Transverse colon (tissue), 4 donors: ENCODE results near the gene CCNDBP1. TPM values are rescaled to one million over a fixed set of nuclear protein-coding genes. Genes with fewer than 3 reads are reported as not detected.
"Not testable (repeated sequence)": the region's sequence is repeated elsewhere in the genome, so short reads cannot be mapped to it uniquely, and the experiment has no call there.

ENCODE experiments used
- DNase-seq: peaks from one replicate; pipeline ENCODE4 v3.0.0-alpha.2; 2019
- H3K27ac ChIP-seq, 4 donors: fragments of 200-600 bp; sonication (generic); 2 replicates each; pipeline ENCODE4 v1.5.1; 2016 to 2018; ENCODE audit warnings: inconsistent platforms in 4 of 4
- H3K27me3 ChIP-seq: fragments of 200-600 bp; sonication (generic); 2 replicates; pipeline ENCODE4 v1.5.1; 2017; ENCODE audit warnings: inconsistent platforms
- H3K36me3 ChIP-seq, 4 donors: fragments of 200-600 bp; sonication (generic); 2 replicates each; pipeline ENCODE4 v1.5.1; 2017 to 2019; ENCODE audit warnings: inconsistent platforms in 4 of 4
- H3K4me1 ChIP-seq, 4 donors: fragments of 200-600 bp; sonication (generic); 2 replicates each; pipeline ENCODE4 v1.5.1; 2017 to 2020; ENCODE audit warnings: inconsistent platforms in 4 of 4
- H3K4me3 ChIP-seq, 4 donors: fragments of 200-600 bp; sonication (generic); 1 replicate in 1 of 4; 2 replicates in 3 of 4; pipeline versions ENCODE4 v1.5.1 to v1.6.1; 2017 to 2019; ENCODE audit warnings: inconsistent platforms in 4 of 4
- H3K9me3 ChIP-seq, 2 donors: fragments of 200-600 bp; sonication (generic); 2 replicates each; pipeline ENCODE4 v1.5.1; 2017 to 2019; ENCODE audit warnings: inconsistent platforms in 2 of 2
- EP300 ChIP-seq: sonication (generic); formaldehyde crosslinking; IDR thresholded peaks from one replicate; pipeline ENCODE4 v1.6.1; 2017; ENCODE audit warnings: antibody characterized with exemption, low read depth
- POLR2A ChIP-seq: fragments of 450-650 bp; IDR thresholded peaks from one replicate; pipeline ENCODE4 v1.6.1; 2016; ENCODE audit warnings: antibody characterized with exemption, mild to moderate bottlenecking, moderate library complexity
- POLR2AphosphoS5 ChIP-seq, 3 donors: sonication (generic); formaldehyde crosslinking; IDR thresholded peaks; one replicate each; pipeline ENCODE4 v1.6.1; 2016; ENCODE audit warnings: antibody characterized with exemption in 3 of 3
- WGBS, 2 donors: methylation state at CpG; one replicate each; pipeline ENCODE4 v1.1.5; 2018; ENCODE audit warnings: low coverage in 1 of 2; 5-methylcytosine and 5-hydroxymethylcytosine counted together
- in situ Hi-C, 4 donors: fragments of 200-750 bp; cut with MboI; loops; one replicate each; pipeline versions ENCODE4 v1.15.0 to v1.15.1; 2017; ENCODE audit warnings: low sequenced_read_pairs in 3 of 4, low pct_ligation_motif_present in 1 of 4, low pct_unique_long_range_greater_than_20kb in 1 of 4
- intact Hi-C: fragments of 100-400 bp; cut with DNase I; formaldehyde crosslinking; loops from one replicate; pipeline ENCODE4 v1.15.1; 2023; ENCODE audit warnings: low total_unique reads
- total RNA-seq, 4 donors: library from RNA; depleted of rRNA; stranded (reverse); fragments of >200 nt; gene quantifications; one replicate each; pipeline ENCODE4 v1.1.0, GENCODE V29; 2016
- TF ChIP-seq, protein P1 (sequence below), 5 experiments: fragments of 200-600 bp in 3 of 5; fragments of 450-650 bp in 2 of 5; sonication (generic) in 3 of 5; IDR thresholded peaks; 1 replicate in 2 of 5; 2 replicates in 3 of 5; pipeline ENCODE4 v1.5.1; 2016 to 2017; ENCODE audit warnings: antibody characterized with exemption in 5 of 5, inconsistent platforms in 3 of 5, mild to moderate bottlenecking in 2 of 5, moderate library complexity in 1 of 5

The CCNDBP1 gene
- total RNA-seq, 4 donors from 2014 or later, result 20.7 to 120 (median 80.0) TPM

DNA sequence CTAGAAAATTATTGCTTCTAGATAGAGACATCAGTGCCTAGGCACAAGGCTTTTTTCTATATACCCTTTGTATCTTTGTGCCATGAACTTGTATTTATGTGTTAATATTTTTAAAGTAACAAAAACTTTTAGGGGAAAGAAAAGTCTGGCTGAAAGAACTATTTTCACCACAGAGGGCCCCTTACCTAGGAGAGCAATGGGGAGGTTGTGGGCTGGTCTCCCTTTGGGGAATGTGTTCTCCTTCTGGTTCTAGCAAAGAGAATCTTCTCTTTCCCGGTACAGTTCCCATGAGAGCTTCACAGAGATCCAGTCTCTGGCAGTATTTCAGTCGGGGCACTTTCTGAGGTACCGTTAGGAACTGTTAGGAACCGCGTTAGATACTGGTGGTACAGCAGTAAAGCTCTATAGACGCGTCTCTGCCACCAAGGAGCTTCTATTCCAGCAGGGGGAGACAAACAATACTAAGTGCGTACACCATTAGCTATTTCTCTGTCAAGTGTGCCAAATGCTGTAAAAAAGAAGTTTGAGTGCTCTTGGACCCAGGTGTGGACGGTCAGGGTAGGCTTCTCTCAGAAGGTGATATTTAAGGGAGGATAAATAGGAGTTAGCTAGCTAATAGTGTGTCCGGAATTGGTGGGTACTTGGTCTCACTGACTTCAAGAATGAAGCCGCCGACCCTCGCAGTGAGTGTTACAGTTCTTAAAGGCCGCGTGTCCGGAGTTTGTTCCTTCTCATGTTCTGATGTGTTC is 40.2 kb downstream of the CCNDBP1 start:
- Histone ChIP-seq H3K9me3 (no peaks in the 10 kb centered on the region), H3K27me3 (no peaks in the 10 kb centered on the region), H3K4me1 (no peaks in the 10 kb centered on the region), H3K36me3 (no peaks in the 10 kb centered on the region), H3K27ac (no peak overlapping the region), H3K4me3 (no peak overlapping the region)
- WGBS, 2 donors, result 18 to 40% methylated on average over 2 to 16 of the region's 16 CpGs
- no peak for TF ChIP-seq POLR2AphosphoS5 (IDR thresholded peaks at IDR 0.05)
- TF ChIP-seq, protein P1, sequence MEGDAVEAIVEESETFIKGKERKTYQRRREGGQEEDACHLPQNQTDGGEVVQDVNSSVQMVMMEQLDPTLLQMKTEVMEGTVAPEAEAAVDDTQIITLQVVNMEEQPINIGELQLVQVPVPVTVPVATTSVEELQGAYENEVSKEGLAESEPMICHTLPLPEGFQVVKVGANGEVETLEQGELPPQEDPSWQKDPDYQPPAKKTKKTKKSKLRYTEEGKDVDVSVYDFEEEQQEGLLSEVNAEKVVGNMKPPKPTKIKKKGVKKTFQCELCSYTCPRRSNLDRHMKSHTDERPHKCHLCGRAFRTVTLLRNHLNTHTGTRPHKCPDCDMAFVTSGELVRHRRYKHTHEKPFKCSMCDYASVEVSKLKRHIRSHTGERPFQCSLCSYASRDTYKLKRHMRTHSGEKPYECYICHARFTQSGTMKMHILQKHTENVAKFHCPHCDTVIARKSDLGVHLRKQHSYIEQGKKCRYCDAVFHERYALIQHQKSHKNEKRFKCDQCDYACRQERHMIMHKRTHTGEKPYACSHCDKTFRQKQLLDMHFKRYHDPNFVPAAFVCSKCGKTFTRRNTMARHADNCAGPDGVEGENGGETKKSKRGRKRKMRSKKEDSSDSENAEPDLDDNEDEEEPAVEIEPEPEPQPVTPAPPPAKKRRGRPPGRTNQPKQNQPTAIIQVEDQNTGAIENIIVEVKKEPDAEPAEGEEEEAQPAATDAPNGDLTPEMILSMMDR (IDR thresholded peaks at IDR 0.05), result peak; percentile 54 to 64 (median 60)
- intact Hi-C loops (loop anchor here (10.0 kb wide), 1 partner anchor 59 kb away; no protein-coding TSS in a partner anchor), in situ Hi-C loops (loop anchor here in 1 of 4 donors (5.0 kb wide), 1 partner anchor 52 kb away; no protein-coding TSS in a partner anchor)
- peak; percentile 18 for DNase-seq

DNA sequence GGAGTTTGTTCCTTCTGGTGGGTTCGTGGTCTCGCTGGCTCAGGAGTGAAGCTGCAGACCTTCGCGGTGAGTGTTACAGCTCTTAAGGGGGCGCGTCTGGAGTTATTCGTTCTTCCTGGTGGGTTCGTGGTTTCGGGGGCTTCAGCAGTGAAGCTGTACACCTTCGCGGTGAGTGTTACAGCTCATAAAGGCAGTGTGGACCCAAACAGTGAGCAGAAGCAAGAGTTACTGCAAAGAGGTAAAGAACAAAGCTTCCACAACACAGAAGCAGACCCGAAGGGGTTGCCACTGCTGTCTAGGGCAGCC is 40.7 kb downstream of the CCNDBP1 start:
- in situ Hi-C loops, result loop anchor here in 1 of 4 donors (5.0 kb wide), 1 partner anchor 51 kb away; no protein-coding TSS in a partner anchor
- not testable (repeated sequence) for H3K4me1 ChIP-seq, H3K9me3 ChIP-seq, H3K4me3 ChIP-seq, DNase-seq, H3K27me3 ChIP-seq, H3K27ac ChIP-seq, H3K36me3 ChIP-seq
- intact Hi-C loops, result loop anchor here (10.0 kb wide), 1 partner anchor 59 kb away; no protein-coding TSS in a partner anchor
- WGBS, 2 donors, result 90% methylated on average over 12 of the region's 12 CpGs; no CpG with 5 or more reads in 1 of the 2 donors

DNA sequence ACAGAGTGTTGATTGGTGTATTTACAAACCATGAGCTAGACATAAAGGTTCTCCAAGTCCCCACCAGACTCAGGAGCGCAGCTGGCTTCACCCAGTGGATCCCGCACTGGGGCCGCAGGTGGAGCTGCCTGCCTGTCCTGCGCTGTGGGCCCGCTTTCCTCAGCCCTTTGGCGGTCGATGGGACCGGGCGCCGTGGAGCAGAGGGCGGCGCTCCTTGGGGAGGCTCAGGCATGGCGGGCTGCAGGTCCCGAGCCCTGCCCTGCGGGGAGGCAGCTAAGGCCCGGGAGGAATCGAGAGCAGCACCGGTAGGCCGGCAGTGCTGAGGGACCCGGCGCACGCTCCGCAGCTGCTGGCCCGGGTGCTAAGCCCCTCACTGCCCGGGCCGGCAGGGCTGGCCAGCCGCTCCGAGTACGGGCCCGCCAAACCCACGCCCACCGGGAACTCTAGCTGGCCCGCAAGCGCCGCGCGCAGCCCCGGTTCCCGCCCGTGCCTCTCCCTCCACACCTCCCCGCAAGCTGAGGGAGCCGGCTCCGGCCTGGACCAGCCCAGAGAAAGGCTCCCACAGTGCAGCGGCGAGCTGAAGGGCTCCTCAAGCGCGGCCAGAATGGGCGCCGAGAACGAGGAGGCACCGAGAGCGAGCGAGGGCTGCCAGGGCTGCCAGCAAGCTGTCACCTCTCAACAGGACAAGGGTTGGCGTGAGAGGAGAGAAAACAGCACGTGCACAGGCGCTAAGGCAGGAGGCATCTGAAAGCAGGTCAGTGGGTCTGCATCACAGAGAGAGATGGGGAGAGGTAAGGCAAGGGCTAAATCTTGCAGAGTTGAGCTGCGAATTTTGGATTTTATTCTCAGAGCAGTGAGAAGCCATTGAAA is 41.5 kb downstream of the CCNDBP1 start:
- DNase-seq, result no peak
- no peaks in the 10 kb centered on the region for H3K27me3 ChIP-seq
- no peaks in the 10 kb centered on the region for H3K9me3 ChIP-seq
- in situ Hi-C loops, result loop anchor here in 1 of 4 donors (5.0 kb wide), 1 partner anchor 51 kb away; no protein-coding TSS in a partner anchor
- intact Hi-C loops, result loop anchor here (10.0 kb wide), 1 partner anchor 58 kb away; no protein-coding TSS in a partner anchor
- no peak overlapping the region for H3K27ac ChIP-seq
- TF ChIP-seq, protein P1 (IDR thresholded peaks at IDR 0.05), result no peak
- TF ChIP-seq EP300 (no peak), POLR2AphosphoS5 (IDR thresholded peaks at IDR 0.05) (no peak), POLR2A (no peak)
- no peaks in the 10 kb centered on the region for H3K36me3 ChIP-seq
- H3K4me3 ChIP-seq, result no peak overlapping the region
- H3K4me1 ChIP-seq, result no peaks in the 10 kb centered on the region
- WGBS, 2 donors, result 86 to 95% methylated on average over 4 to 42 of the region's 57 CpGs

DNA sequence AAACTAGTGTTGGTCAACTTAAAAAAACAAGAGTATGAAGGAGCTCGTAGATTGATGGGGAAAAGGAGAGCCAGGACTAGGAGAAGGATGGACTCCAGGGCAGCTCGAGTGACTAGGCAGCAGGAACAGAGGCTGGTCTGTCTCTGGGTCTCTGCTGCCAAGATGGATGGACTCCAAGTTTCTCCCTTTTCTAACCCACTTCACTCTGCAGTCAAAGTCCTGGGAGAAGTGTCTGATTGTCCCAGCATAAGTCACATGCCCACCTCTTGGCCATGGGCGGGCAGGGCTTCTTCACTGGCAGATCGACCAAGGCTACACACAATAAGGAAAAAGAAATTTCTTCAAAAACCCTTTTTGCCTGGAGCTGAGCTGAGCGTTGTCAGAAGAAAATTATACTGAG is 44.8 kb downstream of the CCNDBP1 start:
- in situ Hi-C loops (loop anchor here in 2 of 4 donors (5.0 kb wide), 2 partner anchors 47 to 52 kb away; no protein-coding TSS in a partner anchor), intact Hi-C loops (loop anchor here (10.0 kb wide), 1 partner anchor 55 kb away; no protein-coding TSS in a partner anchor)
- Histone ChIP-seq H3K27me3 (no peaks in the 10 kb centered on the region), H3K36me3 (no peaks in the 10 kb centered on the region), H3K4me3 (no peak overlapping the region), H3K4me1 (no peaks in the 10 kb centered on the region), H3K27ac (no peak overlapping the region), H3K9me3 (no peaks in the 10 kb centered on the region)
- DNase-seq, result no peak
- no peak for TF ChIP-seq POLR2A
- TF ChIP-seq POLR2AphosphoS5 (IDR thresholded peaks at IDR 0.05), result no peak
- TF ChIP-seq, protein P1 (IDR thresholded peaks at IDR 0.05), result no peak
- TF ChIP-seq EP300, result no peak
- 82 to 90% methylated on average over 2 to 5 of the region's 5 CpGs for WGBS, 2 donors
